HepG2 (cell line): ENCODE measurements around the gene CAPN11. TPM values are rescaled to one million over a fixed set of nuclear protein-coding genes. Genes with fewer than 3 reads are reported as not detected.

ENCODE experiments used
- AHDC1 ChIP-seq: sonication (generic); formaldehyde crosslinking; IDR thresholded peaks from 2 replicates; pipeline ENCODE4 v1.5.1; 2020; ENCODE audit warnings: mild to moderate bottlenecking, missing genetic modification reagents, borderline replicate concordance
- DBP ChIP-seq: sonication (generic); formaldehyde crosslinking; IDR thresholded peaks from 2 replicates; pipeline ENCODE4 v1.4.0; 2020; ENCODE audit warnings: missing genetic modification reagents; ENCODE audit errors: not compliant biosample characterization
- GABPB1 ChIP-seq: IDR thresholded peaks from 2 replicates; pipeline ENCODE4 v1.6.1; 2016; ENCODE audit warnings: mild to moderate bottlenecking, missing genetic modification reagents, moderate library complexity, missing compliant biosample characterization
- GATA4 ChIP-seq: sonication (generic); IDR thresholded peaks from 2 replicates; pipeline ENCODE4 v1.6.1; 2016; ENCODE audit warnings: antibody characterized with exemption, low read depth, borderline replicate concordance
- NFE2L2 ChIP-seq: fragments of 150-350 bp; IDR thresholded peaks from 2 replicates; pipeline ENCODE4 v1.6.1; 2014; ENCODE audit warnings: low read length
- NPAS2 ChIP-seq: sonication (generic); formaldehyde crosslinking; IDR thresholded peaks from 2 replicates; pipeline ENCODE4 v1.8.0; 2022; ENCODE audit warnings: mild to moderate bottlenecking, missing genetic modification reagents, borderline replicate concordance
- RBM22 ChIP-seq: fragments of 200-400 bp; formaldehyde crosslinking; optimal IDR thresholded peaks from 2 replicates; pipeline ENCODE3; 2017; ENCODE audit warnings: mild to moderate bottlenecking, low read length, moderate library complexity
- SIX4 ChIP-seq: sonication (generic); formaldehyde crosslinking; IDR thresholded peaks from 2 replicates; pipeline ENCODE4 v1.4.0; 2020; ENCODE audit warnings: missing genetic modification reagents
- SMYD3 ChIP-seq: sonication (generic); formaldehyde crosslinking; IDR thresholded peaks from 2 replicates; pipeline ENCODE4 v1.8.1; 2023; ENCODE audit warnings: mild to moderate bottlenecking, missing genetic modification reagents
- TEAD3 ChIP-seq: optimal IDR thresholded peaks from 2 replicates; pipeline ENCODE3; 2016; ENCODE audit warnings: borderline replicate concordance
- YEATS2 ChIP-seq: sonication (generic); formaldehyde crosslinking; IDR thresholded peaks from 2 replicates; pipeline ENCODE4 v1.4.0; 2020; ENCODE audit warnings: missing genetic modification reagents, borderline replicate concordance
- ZNF337 ChIP-seq: sonication (generic); formaldehyde crosslinking; IDR thresholded peaks from 2 replicates; pipeline ENCODE4 v1.5.1; 2020; ENCODE audit warnings: missing genetic modification reagents, low read depth, mild to moderate bottlenecking, borderline replicate concordance
- ZNF530 ChIP-seq: sonication (generic); formaldehyde crosslinking; IDR thresholded peaks from 2 replicates; pipeline ENCODE4 v1.5.0; 2020; ENCODE audit warnings: low read depth, mild to moderate bottlenecking, missing genetic modification reagents
- ZNF639 ChIP-seq: conservative IDR thresholded peaks from 2 replicates; pipeline ENCODE4 v1.6.1; 2018; ENCODE audit warnings: missing genetic modification reagents
- ZNF761 ChIP-seq: sonication (generic); formaldehyde crosslinking; conservative IDR thresholded peaks from 2 replicates; pipeline ENCODE4 v1.4.0; 2020; ENCODE audit warnings: mild to moderate bottlenecking, missing genetic modification reagents
- polyA plus RNA-seq, 8 experiments: library from polyadenylated mRNA; depleted of rRNA in 3 of 8; stranded (reverse) in 7 of 8; unstranded in 1 of 8; fragments of >200 nt; fragmentation: Illumina TruSeq in 4 of 8; extraction: Trizol in 4 of 8; gene quantifications; 2 replicates each; pipeline versions ENCODE4 v1.2.1 to v1.2.3, GENCODE V29; 2011 to 2016; ENCODE audit warnings: low read depth in 4 of 8, missing spikeins in 1 of 8, mixed read lengths in 1 of 8; ENCODE audit not compliant: insufficient read depth in 1 of 8
- total RNA-seq, 5 experiments: library from RNA; depleted of rRNA; stranded (reverse); fragments of >200 nt; fragmentation: Illumina TruSeq; extraction: Trizol; gene quantifications; 2 replicates each; pipeline ENCODE4 v1.2.3, GENCODE V29; 2016; ENCODE audit warnings: low read depth in 1 of 5
- TF ChIP-seq, protein P1 (sequence below): sonication (generic); formaldehyde crosslinking; conservative IDR thresholded peaks from 2 replicates; pipeline ENCODE4 v1.8.0; 2022; ENCODE audit warnings: mild to moderate bottlenecking, moderate library complexity, missing genetic modification reagents
- TF ChIP-seq, protein P2 (sequence below): IDR thresholded peaks from 2 replicates; pipeline ENCODE4 v1.6.1; 2016; ENCODE audit warnings: low read depth, control low read depth

CAPN11 gene
- total and polyA plus RNA-seq, 2 of the 13 experiments (the other 11 are each of a cell fraction or from before 2014, with no cell fraction given) = 0.07 to 0.11 TPM

DNA sequence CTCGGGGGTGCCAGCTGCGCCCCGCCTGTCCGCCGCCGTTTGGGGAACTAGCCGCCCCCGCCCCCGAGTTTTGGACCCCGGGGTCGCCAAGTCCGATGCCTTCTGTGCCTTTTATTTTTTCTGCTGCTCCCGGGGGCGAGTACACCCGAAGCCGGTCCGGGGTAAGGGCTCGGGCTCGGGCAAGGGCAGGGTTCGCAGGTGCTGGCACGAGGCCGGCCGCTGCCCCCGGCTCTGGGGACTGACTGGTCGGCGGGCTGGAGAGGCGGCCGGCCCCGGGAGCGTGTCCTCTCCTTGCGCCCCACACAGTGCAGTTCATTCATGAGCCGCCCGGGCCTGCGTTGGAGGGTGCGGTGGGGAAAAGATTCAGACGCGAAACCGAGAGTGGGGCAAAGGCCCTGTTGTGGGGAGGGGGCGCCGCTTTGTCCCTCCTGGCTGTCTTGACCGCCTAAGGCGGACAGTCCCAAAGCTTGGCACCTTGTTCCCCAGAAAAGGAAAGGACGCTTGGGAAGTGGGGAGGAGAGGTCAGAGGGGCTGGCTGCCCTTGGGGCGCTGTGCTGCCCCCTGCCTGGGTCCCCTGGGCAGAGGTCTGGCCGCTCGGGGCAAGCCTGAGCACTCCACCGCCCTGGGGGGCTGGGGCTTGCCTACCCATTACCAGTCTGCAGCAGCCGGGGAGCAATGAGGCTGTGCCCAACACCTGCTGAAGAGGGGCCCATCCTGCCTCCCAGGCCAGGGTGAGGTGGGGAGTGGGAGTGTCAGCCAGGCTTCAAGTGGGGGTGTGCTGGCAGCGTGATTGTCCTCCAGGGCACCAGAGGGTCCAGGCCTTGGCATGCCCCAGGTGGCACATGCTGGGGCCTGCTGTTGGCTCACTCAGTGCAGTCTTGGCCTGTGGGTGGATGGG lies 30.4 kb upstream of the CAPN11 start (continued):
- TF ChIP-seq NPAS2 (no peak), ZNF761 (CRISPR knock-in tag) (0 out of 2 replicates have a peak, but pooled peaks have one; percentile 30), TEAD3 (no peak), SIX4 (CRISPR knock-in tag) (no peak), YEATS2 (no peak), GABPB1 (CRISPR knock-in tag) (peak; percentile 17; the same call in 1 of the 2 replicates), ZNF337 (CRISPR knock-in tag) (no peak), RBM22 (no peak), SMYD3 (no peak), DBP (no peak), NFE2L2 (no peak), ZNF639 (CRISPR knock-in tag) (no peak), ZNF530 (CRISPR knock-in tag) (no peak), AHDC1 (CRISPR knock-in tag) (no peak), GATA4 (no peak)
- TF ChIP-seq, protein P1, sequence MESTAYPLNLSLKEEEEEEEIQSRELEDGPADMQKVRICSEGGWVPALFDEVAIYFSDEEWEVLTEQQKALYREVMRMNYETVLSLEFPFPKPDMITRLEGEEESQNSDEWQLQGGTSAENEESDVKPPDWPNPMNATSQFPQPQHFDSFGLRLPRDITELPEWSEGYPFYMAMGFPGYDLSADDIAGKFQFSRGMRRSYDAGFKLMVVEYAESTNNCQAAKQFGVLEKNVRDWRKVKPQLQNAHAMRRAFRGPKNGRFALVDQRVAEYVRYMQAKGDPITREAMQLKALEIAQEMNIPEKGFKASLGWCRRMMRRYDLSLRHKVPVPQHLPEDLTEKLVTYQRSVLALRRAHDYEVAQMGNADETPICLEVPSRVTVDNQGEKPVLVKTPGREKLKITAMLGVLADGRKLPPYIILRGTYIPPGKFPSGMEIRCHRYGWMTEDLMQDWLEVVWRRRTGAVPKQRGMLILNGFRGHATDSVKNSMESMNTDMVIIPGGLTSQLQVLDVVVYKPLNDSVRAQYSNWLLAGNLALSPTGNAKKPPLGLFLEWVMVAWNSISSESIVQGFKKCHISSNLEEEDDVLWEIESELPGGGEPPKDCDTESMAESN (CRISPR knock-in tag) = 0 out of 2 replicates have a peak, but pooled peaks have one; percentile 82
- TF ChIP-seq, protein P2, sequence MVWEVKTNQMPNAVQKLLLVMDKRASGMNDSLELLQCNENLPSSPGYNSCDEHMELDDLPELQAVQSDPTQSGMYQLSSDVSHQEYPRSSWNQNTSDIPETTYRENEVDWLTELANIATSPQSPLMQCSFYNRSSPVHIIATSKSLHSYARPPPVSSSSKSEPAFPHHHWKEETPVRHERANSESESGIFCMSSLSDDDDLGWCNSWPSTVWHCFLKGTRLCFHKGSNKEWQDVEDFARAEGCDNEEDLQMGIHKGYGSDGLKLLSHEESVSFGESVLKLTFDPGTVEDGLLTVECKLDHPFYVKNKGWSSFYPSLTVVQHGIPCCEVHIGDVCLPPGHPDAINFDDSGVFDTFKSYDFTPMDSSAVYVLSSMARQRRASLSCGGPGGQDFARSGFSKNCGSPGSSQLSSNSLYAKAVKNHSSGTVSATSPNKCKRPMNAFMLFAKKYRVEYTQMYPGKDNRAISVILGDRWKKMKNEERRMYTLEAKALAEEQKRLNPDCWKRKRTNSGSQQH = 0 out of 2 replicates have a peak, but pooled peaks have one; percentile 18
